Esophagus (tissue), 2 donors: ENCODE data around the gene CLIP1. TPM values are rescaled to one million over a fixed set of nuclear protein-coding genes. Genes with fewer than 3 reads are reported as not detected.

Experiments used
- H3K27ac ChIP-seq, 2 donors: one replicate each; pipeline ENCODE4 v1.5.1; 2013; ENCODE audit warnings: low read depth in 2 of 2, mild to moderate bottlenecking in 2 of 2, inconsistent platforms in 1 of 2, low read length in 1 of 2, moderate library complexity in 1 of 2
- H3K27me3 ChIP-seq, 2 donors: one replicate each; pipeline ENCODE4 v1.6.1; 2013; ENCODE audit warnings: low read length in 2 of 2, control low read depth in 1 of 2, mild to moderate bottlenecking in 1 of 2; ENCODE audit not compliant: insufficient read depth in 2 of 2, control insufficient read depth in 1 of 2
- H3K36me3 ChIP-seq, 2 donors: one replicate each; pipeline ENCODE4 v1.6.1; 2013; ENCODE audit warnings: low read length in 1 of 2; ENCODE audit not compliant: control insufficient read depth in 2 of 2, insufficient read depth in 2 of 2
- H3K4me1 ChIP-seq, 2 donors: one replicate each; pipeline ENCODE4 v1.6.1; 2013; ENCODE audit warnings: low read length in 1 of 2; ENCODE audit not compliant: control insufficient read depth in 2 of 2, insufficient read depth in 2 of 2
- H3K4me3 ChIP-seq, 2 donors: one replicate each; pipeline ENCODE4 v1.5.1; 2013; ENCODE audit warnings: low read length in 2 of 2, mild to moderate bottlenecking in 2 of 2, low read depth in 1 of 2, moderate library complexity in 1 of 2
- H3K9me3 ChIP-seq, 2 donors: one replicate each; pipeline ENCODE4 v1.6.1; 2013; ENCODE audit warnings: mild to moderate bottlenecking in 2 of 2, low read depth in 1 of 2, low read length in 1 of 2, moderate library complexity in 1 of 2; ENCODE audit not compliant: control insufficient read depth in 2 of 2, insufficient read depth in 1 of 2
- WGBS, 2 donors: extraction: QIAGEN DNeasy Blood & Tissue Kit; methylation state at CpG; one replicate each; pipeline ENCODE4 v1.1.7; 2013; 5-methylcytosine and 5-hydroxymethylcytosine counted together
- polyA plus RNA-seq, 2 donors: library from polyadenylated mRNA; stranded (reverse); fragments of 200-250 nt; gene quantifications; one replicate each; pipeline ENCODE4 v1.2.3, GENCODE V29; 2013
- donor health status: healthy with polysubstance abuse.
- donor health status: Bipolar disorder and iron deficiency.

Gene CLIP1
- polyA plus RNA-seq, 2 donors, result 50.0 to 52.3 TPM

GRCh38 chr12:122327014-122327413 lies 95.5 kb downstream of the CLIP1 start:
- Histone ChIP-seq H3K27me3 (no peaks in the 10 kb centered on the region), H3K4me3 (no peak overlapping the region), H3K27ac (no peak overlapping the region), H3K4me1 (no peaks in the 10 kb centered on the region), H3K9me3 (no peaks in the 10 kb centered on the region), H3K36me3 (peaks cover 11 to 23% of the 10 kb centered on the region in 2 donors)
- WGBS, 2 donors, result 73 to 81% methylated on average over 1 of the region's 1 CpG

DNA sequence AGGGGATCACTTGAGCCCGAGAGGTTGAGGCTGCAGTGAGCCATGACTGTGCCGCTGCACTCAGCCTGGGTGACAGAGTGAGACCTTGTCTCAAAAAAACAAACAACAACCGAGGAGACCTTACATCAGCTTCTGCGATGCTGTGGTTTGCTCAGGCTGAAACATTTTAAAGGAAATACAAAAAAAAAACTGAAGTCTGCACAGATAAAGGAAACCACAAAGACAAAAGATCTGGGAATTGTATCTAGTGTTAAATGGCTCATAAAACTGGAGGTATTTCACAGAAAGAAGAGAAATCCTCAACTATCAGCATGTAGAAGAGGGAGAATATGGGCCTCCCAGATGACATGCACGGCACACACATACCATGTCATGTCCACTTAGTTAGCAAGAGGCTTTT lies 95.9 kb downstream of the CLIP1 start:
- no peaks in the 10 kb centered on the region for H3K27me3 ChIP-seq
- H3K36me3 ChIP-seq, result peaks cover 11 to 23% of the 10 kb centered on the region in 2 donors
- H3K9me3 ChIP-seq, result no peaks in the 10 kb centered on the region
- 78 to 86% methylated on average over 5 of the region's 5 CpGs for WGBS, 2 donors
- no peak overlapping the region for H3K27ac ChIP-seq
- H3K4me3 ChIP-seq, result no peak overlapping the region
- no peaks in the 10 kb centered on the region for H3K4me1 ChIP-seq

- H3K27me3 ChIP-seq, result no peaks in the 10 kb centered on the region
- no peak overlapping the region for H3K4me3 ChIP-seq
- WGBS, 2 donors, result 94 to 95% methylated on average over 18 of the region's 18 CpGs
- peaks cover 11 to 25% of the 10 kb centered on the region in 2 donors for H3K36me3 ChIP-seq
- H3K4me1 ChIP-seq, result peaks cover 0 to 2% of the 10 kb centered on the region in 2 donors
- H3K27ac ChIP-seq, result no peak overlapping the region
- no peaks in the 10 kb centered on the region for H3K9me3 ChIP-seq
Measured at GRCh38 chr12:122323311-122324019, 99.0 kb downstream of the CLIP1 start.

- H3K36me3 ChIP-seq, result peaks cover 6 to 19% of the 10 kb centered on the region in 2 donors
- H3K4me3 ChIP-seq, result no peak overlapping the region
- H3K4me1 ChIP-seq, result peaks cover 0 to 2% of the 10 kb centered on the region in 2 donors
- no peaks in the 10 kb centered on the region for H3K9me3 ChIP-seq
- no peak overlapping the region for H3K27ac ChIP-seq
- no peaks in the 10 kb centered on the region for H3K27me3 ChIP-seq
- WGBS, 2 donors, result 81 to 84% methylated on average over 8 of the region's 8 CpGs
Measured at GRCh38 chr12:122322501-122322900, 100.0 kb downstream of the CLIP1 start.

GRCh38 chr12:122318607-122319605 lies 103.6 kb downstream of the CLIP1 start:
- Histone ChIP-seq H3K4me1 (peaks cover 0 to 2% of the 10 kb centered on the region in 2 donors), H3K4me3 (no peak overlapping the region), H3K27ac (peak overlapping the region; percentile 17 to 76), H3K27me3 (no peaks in the 10 kb centered on the region), H3K36me3 (peaks cover 0 to 21% of the 10 kb centered on the region in 2 donors), H3K9me3 (no peaks in the 10 kb centered on the region)
- 72 to 81% methylated on average over 8 of the region's 8 CpGs for WGBS, 2 donors

GRCh38 chr12:122312926-122313325 lies 109.5 kb downstream of the CLIP1 start:
- Histone ChIP-seq H3K36me3 (peaks cover 12 to 21% of the 10 kb centered on the region in 2 donors), H3K27me3 (no peaks in the 10 kb centered on the region), H3K4me3 (no peak overlapping the region), H3K27ac (no peak overlapping the region), H3K4me1 (no peaks in the 10 kb centered on the region), H3K9me3 (no peaks in the 10 kb centered on the region)
- WGBS, 2 donors, result 92 to 93% methylated on average over 5 of the region's 5 CpGs

GRCh38 chr12:122311696-122312095 lies 110.8 kb downstream of the CLIP1 start:
- Histone ChIP-seq H3K36me3 (peaks cover 12 to 17% of the 10 kb centered on the region in 2 donors), H3K9me3 (no peaks in the 10 kb centered on the region)

GRCh38 chr12:122310626-122311333 lies 111.7 kb downstream of the CLIP1 start:
- 87 to 89% methylated on average over 3 of the region's 3 CpGs for WGBS, 2 donors
- no peak overlapping the region for H3K27ac ChIP-seq
- no peaks in the 10 kb centered on the region for H3K27me3 ChIP-seq
- H3K4me3 ChIP-seq, result no peak overlapping the region
- no peaks in the 10 kb centered on the region for H3K4me1 ChIP-seq
- H3K36me3 ChIP-seq, result peaks cover 12% of the 10 kb centered on the region in 2 donors
- no peaks in the 10 kb centered on the region for H3K9me3 ChIP-seq

More at GRCh38 chr12:122311696-122312095, 110.8 kb downstream of the CLIP1 start:
- Histone ChIP-seq H3K4me1 (no peaks in the 10 kb centered on the region), H3K27me3 (no peaks in the 10 kb centered on the region), H3K27ac (no peak overlapping the region), H3K4me3 (no peak overlapping the region)
- 88% methylated on average over 5 of the region's 5 CpGs for WGBS, 2 donors

- no peaks in the 10 kb centered on the region for H3K4me1 ChIP-seq
- no peak overlapping the region for H3K27ac ChIP-seq
- WGBS, 2 donors, result 82 to 86% methylated on average over 8 of the region's 8 CpGs
- H3K36me3 ChIP-seq, result peaks cover 12% of the 10 kb centered on the region in 2 donors
- H3K4me3 ChIP-seq, result no peak overlapping the region
- no peaks in the 10 kb centered on the region for H3K9me3 ChIP-seq
- no peaks in the 10 kb centered on the region for H3K27me3 ChIP-seq
Measured at GRCh38 chr12:122309564-122310121, 112.8 kb downstream of the CLIP1 start.
